ENCODE measurements around the gene CARD18.

Gene CARD18

DNA sequence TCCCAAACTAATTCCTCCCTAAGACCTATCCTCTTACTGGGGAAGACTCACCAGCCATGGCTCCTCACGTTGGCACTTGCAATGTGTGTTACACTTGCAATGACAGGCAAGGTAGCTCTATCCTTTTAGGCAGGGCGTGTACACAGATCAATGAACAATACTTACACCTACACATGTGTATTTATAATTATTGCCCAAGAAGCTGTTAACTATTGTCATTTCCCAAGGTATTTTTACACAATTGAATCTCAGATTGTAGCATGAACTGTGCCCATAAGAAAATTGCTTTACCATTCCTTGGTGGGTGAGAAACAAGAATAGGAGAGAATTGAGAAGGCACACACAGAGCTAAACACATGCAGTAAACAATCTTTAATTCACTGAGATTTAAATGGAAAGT lies at the start of gene CARD18:
Gene CARD18 (minus strand): TSS at position 101 of the 400 bp plus-strand sequence. CDS start 43 bp downstream, at position 58.
- no peak for DNase-seq (ENCODE audit: low read depth in 2 of 2)

DNA sequence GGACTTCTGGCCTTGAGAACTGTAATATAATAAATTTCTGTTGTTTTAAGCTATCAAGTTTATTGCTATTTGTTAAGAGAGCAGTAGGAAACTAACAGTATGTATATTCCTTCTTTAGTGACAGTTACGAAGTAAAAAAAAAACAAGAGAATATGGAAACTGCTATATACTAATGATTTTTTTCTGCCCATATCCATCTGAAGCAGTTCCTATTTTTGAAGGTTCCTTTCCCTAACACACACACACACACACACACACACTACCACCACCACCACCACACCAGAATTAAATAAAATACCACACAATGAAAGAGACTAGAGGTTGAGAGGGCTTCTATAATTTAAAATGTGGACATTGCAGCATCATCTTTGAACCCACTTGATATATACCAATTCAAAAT lies 44.4 kb upstream of the CARD18 start:
- DNase-seq (ENCODE audit: low read depth in 2 of 2): no peak

- DNase-seq (ENCODE audit: low read depth in 2 of 2): no peak
Measured at GRCh38 chr11:105183426-105183825, 43.9 kb upstream of the CARD18 start.

GRCh38 chr11:105181521-105181920 lies 42.0 kb upstream of the CARD18 start:
- no peak for DNase-seq (ENCODE audit: low read depth in 2 of 2)

GRCh38 chr11:105181100-105181499 lies 41.5 kb upstream of the CARD18 start:
- DNase-seq (ENCODE audit: low read depth in 2 of 2): no peak

GRCh38 chr11:105179542-105180278 lies 40.1 kb upstream of the CARD18 start:
- no peak for DNase-seq (ENCODE audit: low read depth in 2 of 2)

DNA sequence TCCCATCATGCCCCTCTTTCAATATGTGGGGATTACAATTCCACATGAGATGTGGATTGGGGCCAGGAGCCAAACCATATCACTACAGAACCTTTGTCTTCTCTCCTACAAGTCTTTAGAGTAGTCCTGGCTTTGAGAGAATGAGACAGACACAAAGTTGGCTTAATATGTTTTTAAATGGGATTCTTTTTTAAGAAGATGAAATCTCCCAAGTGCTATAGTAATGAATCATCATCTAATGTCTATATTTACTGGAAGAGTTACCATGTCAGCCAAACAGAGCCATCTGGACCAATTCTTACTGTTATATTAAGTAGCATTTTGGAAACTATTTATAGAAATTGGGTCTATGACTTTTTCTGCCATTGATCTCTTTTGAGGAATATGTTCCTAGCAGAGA lies 38.1 kb upstream of the CARD18 start:
- DNase-seq (ENCODE audit: low read depth in 2 of 2): no peak

DNA sequence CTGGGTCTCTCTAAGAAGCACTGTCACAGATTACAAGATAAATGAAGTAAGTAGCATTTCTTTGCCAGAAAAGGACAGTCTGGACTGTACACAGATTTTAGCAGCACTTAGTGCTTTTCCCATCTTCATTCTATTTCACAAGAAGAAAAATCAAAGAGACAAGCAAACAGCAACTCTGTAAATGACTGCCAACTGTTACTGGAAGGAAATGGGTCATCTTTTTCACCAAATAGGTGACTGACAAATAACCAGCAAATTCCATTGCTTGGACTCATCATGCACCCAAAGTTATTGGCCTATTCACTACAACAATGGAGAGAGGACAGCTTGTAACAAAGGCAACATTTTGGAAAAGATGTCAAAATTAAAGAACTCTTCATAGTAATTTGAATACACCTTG lies 28.9 kb upstream of the CARD18 start:
- no peak for DNase-seq (ENCODE audit: low read depth in 2 of 2)

- no peak for DNase-seq (ENCODE audit: low read depth in 2 of 2)
Measured at GRCh38 chr11:105167244-105167643, 27.7 kb upstream of the CARD18 start.

GRCh38 chr11:105164208-105164607 lies 24.6 kb upstream of the CARD18 start:
- DNase-seq (ENCODE audit: low read depth in 2 of 2): no peak

DNA sequence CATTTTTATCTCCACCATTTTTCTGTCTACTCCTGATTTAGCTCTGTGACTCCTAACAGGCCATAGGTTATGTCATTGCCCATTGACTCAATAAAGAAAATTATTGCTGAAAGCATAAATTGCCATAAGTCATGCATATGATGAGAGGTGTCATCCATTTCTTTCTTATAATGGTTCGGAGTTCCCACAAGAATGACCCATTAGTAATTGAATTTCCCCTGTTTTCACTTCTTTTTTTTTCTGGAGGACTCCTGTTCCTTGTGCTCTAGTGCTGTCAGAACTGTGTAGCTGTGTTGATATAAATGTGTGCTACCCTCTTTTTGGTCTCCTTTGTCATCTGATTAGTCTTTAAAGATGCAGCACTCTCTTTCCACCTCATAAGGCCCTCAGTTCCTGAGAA lies 22.9 kb upstream of the CARD18 start:
- no peak for DNase-seq (ENCODE audit: low read depth in 2 of 2)

GRCh38 chr11:105158436-105158835 lies 18.9 kb upstream of the CARD18 start:
- DNase-seq (ENCODE audit: low read depth in 2 of 2): no peak

DNA sequence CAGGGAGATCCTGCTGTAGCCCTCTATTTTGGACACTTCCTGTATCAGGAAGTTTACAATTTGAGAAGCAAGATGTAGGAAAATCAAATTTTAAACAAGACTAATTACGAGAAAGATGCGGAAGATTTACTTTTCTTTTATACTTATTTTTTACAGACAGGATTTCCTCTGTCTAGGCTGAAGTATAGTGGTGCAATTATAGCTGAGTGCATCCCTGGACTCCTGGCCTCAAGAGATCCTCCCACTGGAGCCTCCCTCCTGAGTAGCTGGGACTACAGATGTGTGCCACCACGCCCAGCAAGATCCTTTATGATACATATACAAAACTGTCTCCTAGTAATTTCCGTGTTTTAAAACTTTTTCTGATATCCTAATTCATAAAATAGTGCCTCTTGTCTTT lies 17.2 kb upstream of the CARD18 start:
- DNase-seq (ENCODE audit: low read depth in 2 of 2): no peak

- no peak for DNase-seq (ENCODE audit: low read depth in 2 of 2)
Measured at GRCh38 chr11:105156231-105156630, 16.7 kb upstream of the CARD18 start.

DNA sequence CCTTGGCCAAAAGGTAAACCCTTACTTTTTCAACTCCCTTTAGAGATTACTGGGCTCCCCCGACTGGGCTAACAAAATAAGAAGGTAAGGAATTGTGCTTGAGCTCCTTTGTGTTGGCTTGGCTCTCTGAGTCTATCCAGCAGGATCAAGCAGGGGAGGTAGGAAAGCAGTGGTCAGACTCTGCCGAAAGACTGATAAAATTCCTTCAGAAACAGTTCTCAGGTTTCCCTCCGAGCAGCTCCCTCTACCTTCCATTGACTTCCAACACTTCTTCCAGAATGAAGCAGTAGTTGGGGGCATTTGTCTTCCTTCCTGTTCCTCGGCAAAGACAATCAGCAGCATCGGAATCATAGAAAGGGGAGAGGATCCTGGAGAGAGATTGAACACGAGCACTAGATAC lies 16.1 kb upstream of the CARD18 start:
- DNase-seq (ENCODE audit: low read depth in 2 of 2): no peak

- no peak for DNase-seq (ENCODE audit: low read depth in 2 of 2)
Measured at GRCh38 chr11:105153392-105153791, 13.8 kb upstream of the CARD18 start.

GRCh38 chr11:105152560-105152959 lies 13.0 kb upstream of the CARD18 start:
- DNase-seq (ENCODE audit: low read depth in 2 of 2): no peak

GRCh38 chr11:105152021-105152512 lies 12.5 kb upstream of the CARD18 start:
- no peak for DNase-seq (ENCODE audit: low read depth in 2 of 2)

DNA sequence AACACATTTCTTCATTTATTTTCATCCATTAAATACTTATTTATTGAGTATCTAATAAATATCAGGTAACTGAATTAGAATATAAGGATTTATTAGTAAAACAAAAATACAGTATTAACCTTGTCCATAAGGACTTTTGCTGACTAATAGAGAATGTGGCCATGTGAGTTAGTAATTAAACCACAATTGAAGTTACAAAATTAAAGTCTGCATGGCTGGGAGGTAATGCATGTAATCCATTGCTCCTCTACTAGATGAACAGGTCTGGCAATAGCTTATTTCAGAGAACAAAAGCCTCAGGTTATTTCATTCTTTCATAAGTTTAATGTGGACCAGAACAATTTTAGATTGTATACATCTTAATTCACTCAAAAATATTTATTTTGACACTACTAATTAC lies 9.9 kb upstream of the CARD18 start:
- no peak for DNase-seq (ENCODE audit: low read depth in 2 of 2)

DNA sequence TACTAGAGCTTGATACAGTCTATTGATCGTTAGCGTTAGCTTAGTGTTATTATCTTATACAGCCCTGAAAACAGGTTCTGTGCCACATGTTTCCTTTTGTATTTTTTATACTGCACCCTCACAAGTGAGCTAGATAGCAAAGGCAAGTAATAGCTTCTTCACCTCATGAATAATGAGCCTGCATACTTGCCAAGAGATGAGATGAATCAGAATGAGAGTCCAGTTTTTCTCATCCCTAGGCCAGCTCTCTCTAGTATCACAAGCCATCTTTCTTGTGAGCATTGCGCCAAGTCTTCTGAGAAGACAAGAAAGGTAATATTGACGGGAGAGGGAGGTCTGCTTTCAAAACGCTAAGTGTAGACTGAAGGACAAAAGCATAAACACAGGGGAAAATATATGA lies 8.7 kb upstream of the CARD18 start:
- DNase-seq (ENCODE audit: low read depth in 2 of 2): no peak

- no peak for DNase-seq (ENCODE audit: low read depth in 2 of 2)
Measured at GRCh38 chr11:105144887-105145286, 5.3 kb upstream of the CARD18 start.

DNA sequence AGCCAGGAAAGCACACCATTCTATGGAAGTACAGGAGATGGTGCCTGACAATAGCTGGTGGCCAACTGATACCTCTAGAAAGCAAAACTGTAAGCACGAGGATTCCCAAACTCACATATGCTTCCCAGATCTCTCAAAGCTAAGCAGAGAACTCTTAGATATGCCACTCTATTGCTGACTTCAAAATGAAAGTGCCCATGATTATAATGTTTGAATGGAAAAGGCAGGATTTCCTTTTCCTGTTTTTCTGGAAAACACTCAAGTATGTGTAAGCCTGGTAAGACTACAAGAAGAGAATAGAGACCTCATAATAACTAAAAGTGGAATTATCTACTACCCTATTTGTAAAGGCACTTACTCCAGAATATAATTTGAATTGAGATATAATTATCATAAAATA lies 2.6 kb upstream of the CARD18 start:
- no peak for DNase-seq (ENCODE audit: low read depth in 2 of 2)

DNA sequence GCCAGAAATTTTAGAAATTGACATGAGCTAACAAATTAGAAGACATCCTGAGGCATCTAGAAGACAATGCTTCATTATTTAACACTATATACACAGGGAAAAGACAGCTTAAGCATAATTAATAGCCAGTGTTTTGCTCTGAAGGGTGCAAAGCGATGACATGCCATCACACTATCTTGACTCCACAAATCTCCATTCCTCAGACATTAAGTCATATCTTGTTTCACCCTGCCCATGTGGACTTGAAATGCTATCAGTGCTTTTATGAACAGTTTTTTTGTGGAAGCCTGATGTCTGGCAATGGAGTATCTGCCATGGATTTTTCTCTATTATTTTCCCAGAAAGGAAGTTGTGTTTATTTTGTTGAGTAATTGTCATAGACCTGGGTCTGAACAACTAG lies 2.3 kb downstream of the CARD18 start:
- DNase-seq (ENCODE audit: low read depth in 2 of 2): no peak

GRCh38 chr11:105135883-105136282 lies 3.7 kb downstream of the CARD18 start:
- no peak for DNase-seq (ENCODE audit: low read depth in 2 of 2)

Data from stimulated activated CD4-positive, alpha-beta T cell treated with anti-CD3 and anti-CD28 coated beads, Interleukin-15, amount 100 ng/mL, for 48 hours (primary cell).